ENCODE results near the gene HLA-DQA1.
"Not testable (repeated sequence)": the region's sequence is repeated elsewhere in the genome, so short reads cannot be mapped to it uniquely, and the experiment has no call there.

Gene HLA-DQA1

GRCh38 chr6:32637219-32637880, at the start of gene HLA-DQA1:
HLA-DQA1 (plus strand) TSS chr6:32637406; CDS start chr6:32637459, 53 bp downstream.
- no peak for DNase-seq

- DNase-seq = no peak
These were observed 49.0 kb upstream of the HLA-DQA1 start for GRCh38 chr6:32588156-32588555.

- peak; percentile 3 to 24 for DNase-seq
These were observed 47.4 kb upstream of the HLA-DQA1 start, which contains the start of gene HLA-DRB1 for GRCh38 chr6:32589596-32590449. HLA-DRB1 (minus strand) TSS chr6:32589848; CDS start chr6:32589742, 106 bp downstream.

GRCh38 chr6:32590713-32591112, 46.5 kb upstream of the HLA-DQA1 start:
- not testable (repeated sequence) for DNase-seq

GRCh38 chr6:32597024-32597423, 40.2 kb upstream of the HLA-DQA1 start:
- no peak for DNase-seq

- DNase-seq = no peak
These were observed 34.8 kb upstream of the HLA-DQA1 start for GRCh38 chr6:32602383-32602782.

GRCh38 chr6:32603222-32603621, 34.0 kb upstream of the HLA-DQA1 start:
- DNase-seq = no peak

- DNase-seq = no peak
These were observed 33.3 kb upstream of the HLA-DQA1 start for GRCh38 chr6:32603888-32604287.

GRCh38 chr6:32604434-32604877, 32.8 kb upstream of the HLA-DQA1 start:
- DNase-seq = no peak

- DNase-seq = no peak
These were observed 29.8 kb upstream of the HLA-DQA1 start for GRCh38 chr6:32607263-32607987.

- DNase-seq = no peak
These were observed 29.3 kb upstream of the HLA-DQA1 start for GRCh38 chr6:32607988-32608298.

- DNase-seq = no peak
These were observed 28.8 kb upstream of the HLA-DQA1 start for GRCh38 chr6:32608362-32608761.

GRCh38 chr6:32609391-32609730, 27.8 kb upstream of the HLA-DQA1 start:
- DNase-seq = no peak

- peak; percentile 20 to 74 for DNase-seq
These were observed 27.2 kb upstream of the HLA-DQA1 start for GRCh38 chr6:32609731-32610640.

- no peak for DNase-seq
These were observed 26.4 kb upstream of the HLA-DQA1 start for GRCh38 chr6:32610682-32611296.

- DNase-seq = no peak
These were observed 23.7 kb upstream of the HLA-DQA1 start for GRCh38 chr6:32613475-32613874.

GRCh38 chr6:32614366-32615081, 22.7 kb upstream of the HLA-DQA1 start:
- no peak for DNase-seq

GRCh38 chr6:32615885-32616532, 21.2 kb upstream of the HLA-DQA1 start:
- no peak for DNase-seq

GRCh38 chr6:32617751-32618150, 19.5 kb upstream of the HLA-DQA1 start:
- no peak for DNase-seq

- no peak for DNase-seq
These were observed 15.8 kb upstream of the HLA-DQA1 start for GRCh38 chr6:32621372-32621771.
